ENCODE results near the gene CREBL2. TPM values are rescaled to one million over a fixed set of nuclear protein-coding genes. Genes with fewer than 3 reads are reported as not detected.
"Not testable (repeated sequence)": the region's sequence is repeated elsewhere in the genome, so short reads cannot be mapped to it uniquely, and the experiment has no call there.

CREBL2 gene
- total RNA-seq, 2 experiments from 2014 or later = 16.8 to 20.2 TPM

- intact Hi-C loops (cut with DNase I, micrococcal nuclease); H3K4me1 Mint-ChIP-seq; DNase-seq; H3K9me3 Mint-ChIP-seq (ENCODE audit: low read depth); ATAC-seq; H3K27ac Mint-ChIP-seq; H3K27me3 Mint-ChIP-seq; CTCF ChIA-PET; H3K36me3 Mint-ChIP-seq (ENCODE audit: low read depth); H3K4me3 Mint-ChIP-seq; POLR2A ChIA-PET: not testable (repeated sequence)
These were observed 15.1 kb upstream of the CREBL2 start for GRCh38 chr12:12596598-12596997.

GRCh38 chr12:12598864-12599263, 12.8 kb upstream of the CREBL2 start:
- no peaks in the 10 kb centered on the region for H3K27me3 Mint-ChIP-seq
- H3K4me3 Mint-ChIP-seq = no peak overlapping the region
- intact Hi-C loops (cut with DNase I, micrococcal nuclease) = no loop called here
- no peaks in the 10 kb centered on the region for H3K4me1 Mint-ChIP-seq
- H3K36me3 Mint-ChIP-seq (ENCODE audit: low read depth) = no peaks in the 10 kb centered on the region
- ChIA-PET CTCF (interaction anchor here (1.2 kb wide), 1 partner anchor 12 kb away, joined by 3 read pairs; no protein-coding TSS in a partner anchor), POLR2A (no interaction called here)
- H3K9me3 Mint-ChIP-seq (ENCODE audit: low read depth) = no peaks in the 10 kb centered on the region
- DNase-seq (no peak), ATAC-seq (no peak)
- no peak overlapping the region for H3K27ac Mint-ChIP-seq

- no peaks in the 10 kb centered on the region for H3K9me3 Mint-ChIP-seq (ENCODE audit: low read depth)
- ChIA-PET POLR2A (no interaction called here), CTCF (interaction anchor here (0.9 to 1.8 kb wide), 3 partner anchors 8 to 37 kb away, joined by 3 to 10 read pairs (median 4); partner anchors contain the start of gene DUSP16)
- no peaks in the 10 kb centered on the region for H3K27me3 Mint-ChIP-seq
- H3K36me3 Mint-ChIP-seq (ENCODE audit: low read depth) = no peaks in the 10 kb centered on the region
- intact Hi-C loops (cut with DNase I, micrococcal nuclease) = no loop called here
- ATAC-seq (no peak), DNase-seq (no peak)
- H3K4me1 Mint-ChIP-seq = no peaks in the 10 kb centered on the region
- H3K27ac Mint-ChIP-seq = no peak overlapping the region
- no peak overlapping the region for H3K4me3 Mint-ChIP-seq
These were observed 11.7 kb upstream of the CREBL2 start for GRCh38 chr12:12599750-12600643.

GRCh38 chr12:12600659-12601058, 11.0 kb upstream of the CREBL2 start:
- Mint-ChIP-seq H3K27ac (no peak overlapping the region), H3K9me3 (ENCODE audit: low read depth) (no peaks in the 10 kb centered on the region), H3K4me1 (no peaks in the 10 kb centered on the region), H3K4me3 (no peak overlapping the region), H3K27me3 (no peaks in the 10 kb centered on the region), H3K36me3 (ENCODE audit: low read depth) (no peaks in the 10 kb centered on the region)
- ChIA-PET POLR2A (no interaction called here), CTCF (interaction anchor here (1.1 to 1.8 kb wide), 2 partner anchors 8 to 37 kb away, joined by 4 to 10 read pairs; partner anchors contain the start of gene DUSP16)
- ATAC-seq = no peak
- intact Hi-C loops (cut with DNase I, micrococcal nuclease) = no loop called here
- no peak for DNase-seq

GRCh38 chr12:12604740-12605139, 6.9 kb upstream of the CREBL2 start:
- intact Hi-C loops (cut with DNase I, micrococcal nuclease) = loop anchor here in 1 of 2 experiments (5.0 kb wide), 2 partner anchors 97 to 597 kb away; no protein-coding TSS in a partner anchor
- DNase-seq (no peak), ATAC-seq (no peak)
- no peaks in the 10 kb centered on the region for H3K9me3 Mint-ChIP-seq (ENCODE audit: low read depth)
- POLR2A ChIA-PET = no interaction called here
- no peak overlapping the region for H3K27ac Mint-ChIP-seq
- H3K4me1 Mint-ChIP-seq = peaks cover 27% of the 10 kb centered on the region
- no peaks in the 10 kb centered on the region for H3K36me3 Mint-ChIP-seq (ENCODE audit: low read depth)
- H3K4me3 Mint-ChIP-seq = no peak overlapping the region
- CTCF ChIA-PET = no interaction called here
- H3K27me3 Mint-ChIP-seq = no peaks in the 10 kb centered on the region

- peak overlapping the region; percentile 24 for H3K4me3 Mint-ChIP-seq
- H3K27ac Mint-ChIP-seq = peak overlapping the region; percentile 89
- H3K4me1 Mint-ChIP-seq = peaks cover 40% of the 10 kb centered on the region
- ChIA-PET POLR2A (interaction anchor here (0.6 to 0.7 kb wide), 2 partner anchors 24 to 89 kb away, joined by 3 to 5 read pairs; partner anchors contain the start of gene GPR19), CTCF (interaction anchor here (0.7 to 1.3 kb wide), 9 partner anchors 23 to 248 kb away, joined by 3 to 5 read pairs (median 4); partner anchors contain the start of gene DUSP16)
- ATAC-seq = peak; percentile 42
- H3K36me3 Mint-ChIP-seq (ENCODE audit: low read depth) = no peaks in the 10 kb centered on the region
- no peaks in the 10 kb centered on the region for H3K27me3 Mint-ChIP-seq
- intact Hi-C loops (cut with DNase I, micrococcal nuclease) = loop anchor here (1.0 to 5.0 kb wide), 6 partner anchors 24 to 600 kb away; no protein-coding TSS in a partner anchor
- no peak for DNase-seq
- H3K9me3 Mint-ChIP-seq (ENCODE audit: low read depth) = no peaks in the 10 kb centered on the region
These were observed 4.7 kb upstream of the CREBL2 start for GRCh38 chr12:12606781-12607589.

- intact Hi-C loops (cut with DNase I, micrococcal nuclease) = loop anchor here in 1 of 2 experiments (5.0 kb wide), 2 partner anchors 101 to 601 kb away; no protein-coding TSS in a partner anchor
These were observed 3.1 kb upstream of the CREBL2 start for GRCh38 chr12:12608557-12608957.

GRCh38 chr12:12609692-12610091, 2.0 kb upstream of the CREBL2 start:
- H3K4me1 Mint-ChIP-seq = peaks cover 60% of the 10 kb centered on the region
- intact Hi-C loops (cut with DNase I, micrococcal nuclease) = loop anchor here (2.0 to 5.0 kb wide), 6 partner anchors 102 to 602 kb away; partner anchors contain the start of genes BORCS5 (in 2 of the 2) and CDKN1B (in 1 of the 2)
- H3K9me3 Mint-ChIP-seq (ENCODE audit: low read depth) = no peaks in the 10 kb centered on the region
- DNase-seq (no peak), ATAC-seq (no peak)
- CTCF ChIA-PET = interaction anchor here (0.9 to 1.2 kb wide), 3 partner anchors 46 to 88 kb away, joined by 3 to 5 read pairs (median 3); no protein-coding TSS in a partner anchor
- POLR2A ChIA-PET = interaction anchor here (0.6 to 1.1 kb wide), 2 partner anchors 22 to 597 kb away, joined by 3 to 4 read pairs; no protein-coding TSS in a partner anchor
- no peak overlapping the region for H3K4me3 Mint-ChIP-seq
- H3K27me3 Mint-ChIP-seq = no peaks in the 10 kb centered on the region
- H3K27ac Mint-ChIP-seq = peak overlapping the region; percentile 63
- peaks cover 10% of the 10 kb centered on the region for H3K36me3 Mint-ChIP-seq (ENCODE audit: low read depth)

More at GRCh38 chr12:12608557-12608957, 3.1 kb upstream of the CREBL2 start:
- H3K27me3 Mint-ChIP-seq = no peaks in the 10 kb centered on the region
- H3K27ac Mint-ChIP-seq = peak overlapping the region; percentile 10
- peaks cover 4% of the 10 kb centered on the region for H3K36me3 Mint-ChIP-seq (ENCODE audit: low read depth)
- no peaks in the 10 kb centered on the region for H3K9me3 Mint-ChIP-seq (ENCODE audit: low read depth)
- DNase-seq (peak; percentile 46), ATAC-seq (no peak)
- peaks cover 49% of the 10 kb centered on the region for H3K4me1 Mint-ChIP-seq
- no peak overlapping the region for H3K4me3 Mint-ChIP-seq
- POLR2A ChIA-PET = no interaction called here
- CTCF ChIA-PET = interaction anchor here (0.7 to 1.3 kb wide), 3 partner anchors 48 to 128 kb away, joined by 3 to 6 read pairs (median 3); no protein-coding TSS in a partner anchor

- ChIA-PET POLR2A (interaction anchor here (1.1 kb wide), 1 partner anchor 23 kb away, joined by 3 read pairs; no protein-coding TSS in a partner anchor), CTCF (interaction anchor here (1.1 to 1.2 kb wide), 2 partner anchors 47 to 87 kb away, joined by 3 to 5 read pairs; no protein-coding TSS in a partner anchor)
- Mint-ChIP-seq H3K27ac (peak overlapping the region; percentile 98), H3K4me3 (peak overlapping the region; percentile 93), H3K27me3 (no peaks in the 10 kb centered on the region), H3K4me1 (peaks cover 67% of the 10 kb centered on the region), H3K36me3 (ENCODE audit: low read depth) (peaks cover 12% of the 10 kb centered on the region), H3K9me3 (ENCODE audit: low read depth) (no peaks in the 10 kb centered on the region)
- DNase-seq (no peak), ATAC-seq (no peak)
- intact Hi-C loops (cut with DNase I, micrococcal nuclease) = loop anchor here (1.0 to 5.0 kb wide), 6 partner anchors 49 to 254 kb away; partner anchors contain the start of genes BORCS5 (in 2 of the 2), CDKN1B (in 1 of the 2) and GPR19 (in 1 of the 2)
These were observed 965 bp upstream of the CREBL2 start for GRCh38 chr12:12610711-12611110.

GRCh38 chr12:12612358-12612757, 682 bp downstream of the CREBL2 start:
- ChIA-PET POLR2A (interaction anchor here (0.6 to 1.6 kb wide), 5 partner anchors 49 to 256 kb away, joined by 3 to 6 read pairs (median 4); partner anchors contain the start of genes BORCS5 and DUSP16), CTCF (interaction anchor here (0.7 to 1.4 kb wide), 7 partner anchors 9 to 235 kb away, joined by 3 to 7 read pairs (median 4); no protein-coding TSS in a partner anchor)
- peaks cover 66% of the 10 kb centered on the region for H3K4me1 Mint-ChIP-seq
- H3K36me3 Mint-ChIP-seq (ENCODE audit: low read depth) = peaks cover 17% of the 10 kb centered on the region
- no peaks in the 10 kb centered on the region for H3K9me3 Mint-ChIP-seq (ENCODE audit: low read depth)
- H3K4me3 Mint-ChIP-seq = peak overlapping the region; percentile 93
- H3K27me3 Mint-ChIP-seq = no peaks in the 10 kb centered on the region
- peak overlapping the region; percentile 98 for H3K27ac Mint-ChIP-seq
- DNase-seq (peak; percentile 42), ATAC-seq (peak; percentile 31)
- intact Hi-C loops (cut with DNase I, micrococcal nuclease) = loop anchor here (1.0 to 5.0 kb wide), 5 partner anchors 33 to 255 kb away; partner anchors contain the start of genes BORCS5 (in 1 of the 2), CDKN1B (in 1 of the 2) and GPR19 (in 1 of the 2)
